Measurements from ENCODE around the gene KCNQ2.

Gene KCNQ2

DNA sequence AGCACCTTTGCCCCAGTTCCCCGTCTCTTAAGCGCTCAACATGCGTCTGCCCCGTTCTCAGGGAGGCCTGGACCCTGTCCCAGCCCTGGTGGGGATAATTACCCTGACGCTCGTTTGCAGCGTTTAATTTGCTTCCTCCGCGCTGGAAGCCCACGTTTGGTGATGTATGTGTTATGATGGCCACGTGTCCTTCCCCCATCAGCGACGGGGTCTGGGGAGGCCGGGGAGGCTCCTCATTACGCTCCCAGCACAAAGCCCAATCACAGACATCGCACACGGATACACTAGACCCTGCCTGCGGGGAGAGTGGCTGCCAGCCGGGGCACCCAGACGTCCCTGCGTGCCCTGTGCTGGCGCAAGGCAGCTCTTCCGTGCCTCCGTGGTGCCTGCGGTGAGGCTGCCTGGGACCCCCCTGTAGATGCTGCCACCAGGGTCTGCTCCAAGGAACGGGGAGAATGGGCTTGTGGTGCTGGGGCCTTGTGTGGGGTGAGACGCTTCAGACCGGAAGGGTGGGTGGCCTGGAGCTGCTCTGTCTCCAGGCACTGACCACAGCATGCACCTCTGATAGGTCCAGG, 101.1 kb downstream of the KCNQ2 start:
- DNase-seq (ENCODE audit: low spot score) (no peak), FAIRE-seq (no peak)

DNA sequence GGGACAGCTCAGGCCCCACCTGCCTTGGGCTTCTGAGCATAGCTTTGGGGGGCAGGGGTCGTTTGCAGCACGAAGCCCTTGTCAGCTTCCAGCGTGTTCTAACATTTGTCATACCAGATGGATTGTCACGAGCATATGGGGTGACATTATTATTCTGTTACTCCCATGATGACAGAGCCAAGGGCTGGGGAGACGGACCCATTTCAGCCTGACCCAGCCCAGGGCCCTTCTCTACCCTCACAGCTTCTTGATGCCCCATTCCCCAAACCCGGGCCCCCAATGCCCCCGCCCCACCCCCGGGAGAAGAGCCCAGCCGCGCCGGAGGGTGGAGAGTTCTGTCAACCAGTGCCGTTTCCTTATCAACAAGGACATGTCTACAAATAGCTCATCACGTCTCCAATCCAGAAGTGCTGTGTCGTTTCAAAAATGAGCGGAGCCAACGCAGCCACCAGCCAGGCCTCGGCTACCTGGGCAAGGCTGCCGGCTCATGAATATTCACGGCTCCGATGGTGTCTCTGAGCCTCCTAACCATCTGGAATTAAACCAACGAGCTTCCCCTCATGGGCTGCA, 101.8 kb downstream of the KCNQ2 start:
- DNase-seq (ENCODE audit: low spot score) (no peak), FAIRE-seq (no peak)

DNA sequence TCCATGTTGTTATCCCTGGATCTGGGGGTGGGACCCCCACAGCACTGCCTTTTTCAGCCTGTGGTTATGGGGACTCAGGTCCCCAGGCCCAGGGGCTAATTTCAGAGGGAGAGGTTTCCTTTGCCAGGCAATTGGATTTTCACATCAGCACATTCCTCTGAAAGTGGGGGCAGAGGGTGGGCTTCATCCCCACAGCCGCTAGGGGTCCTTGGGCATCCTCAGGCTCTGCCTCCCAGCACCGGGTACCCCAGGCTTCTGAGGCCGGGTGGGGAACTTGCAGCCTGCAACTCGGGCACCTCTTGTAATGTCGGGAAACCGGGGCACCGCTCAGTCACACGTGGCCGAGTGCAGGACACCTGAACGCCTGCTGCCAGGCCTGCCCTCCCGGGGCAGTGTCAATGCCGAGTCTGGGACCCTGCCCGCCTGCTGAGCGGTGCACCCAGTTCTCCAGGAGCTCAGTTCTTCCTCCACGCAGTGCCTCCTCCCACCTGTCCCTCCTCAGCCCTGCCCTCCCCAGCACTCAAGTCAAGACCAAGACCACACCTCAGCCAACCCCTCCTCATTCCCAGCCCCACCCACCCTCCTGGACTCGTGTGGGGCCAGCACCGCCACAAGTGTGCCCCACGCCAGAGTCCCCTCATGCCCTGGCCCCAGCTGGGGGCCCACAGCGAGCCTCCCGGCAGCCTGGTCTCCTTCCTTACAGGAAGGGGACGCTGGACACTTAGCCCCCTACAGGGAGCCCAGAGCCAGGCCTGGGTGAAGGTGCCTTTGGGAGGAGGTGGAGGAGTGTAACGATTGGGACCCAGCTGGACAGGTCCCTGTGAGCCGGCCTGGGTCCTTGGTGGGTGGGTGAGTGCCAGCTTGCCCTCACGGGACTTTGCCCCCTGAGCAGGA, 102.5 kb downstream of the KCNQ2 start:
- DNase-seq (ENCODE audit: low spot score) = no peak
- no peak for FAIRE-seq

DNA sequence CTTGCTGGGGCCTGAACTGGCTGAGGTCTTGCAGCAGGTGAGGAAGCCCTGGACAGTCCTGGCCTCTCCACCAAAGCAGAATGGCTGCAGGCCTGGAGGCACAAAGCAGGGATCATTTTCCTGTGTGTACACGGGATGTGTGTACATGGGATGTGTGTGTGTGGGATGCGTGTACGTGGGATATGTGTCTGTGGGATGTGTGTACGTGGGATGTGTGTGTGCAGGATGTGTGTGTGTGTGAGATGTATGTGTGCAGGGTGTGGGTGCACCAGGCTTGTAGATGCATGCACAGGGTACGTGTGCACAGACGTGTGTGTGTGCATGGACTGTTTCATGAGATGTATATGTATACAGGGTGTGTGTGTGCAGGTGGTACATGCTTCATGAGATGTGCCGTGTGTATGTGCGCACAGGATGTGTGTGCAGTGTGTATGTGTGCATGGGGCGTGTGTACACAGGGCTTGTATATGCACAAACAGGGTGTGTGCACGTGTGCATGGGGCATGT, 103.4 kb downstream of the KCNQ2 start:
- DNase-seq (ENCODE audit: low spot score) = no peak
- no peak for FAIRE-seq

DNA sequence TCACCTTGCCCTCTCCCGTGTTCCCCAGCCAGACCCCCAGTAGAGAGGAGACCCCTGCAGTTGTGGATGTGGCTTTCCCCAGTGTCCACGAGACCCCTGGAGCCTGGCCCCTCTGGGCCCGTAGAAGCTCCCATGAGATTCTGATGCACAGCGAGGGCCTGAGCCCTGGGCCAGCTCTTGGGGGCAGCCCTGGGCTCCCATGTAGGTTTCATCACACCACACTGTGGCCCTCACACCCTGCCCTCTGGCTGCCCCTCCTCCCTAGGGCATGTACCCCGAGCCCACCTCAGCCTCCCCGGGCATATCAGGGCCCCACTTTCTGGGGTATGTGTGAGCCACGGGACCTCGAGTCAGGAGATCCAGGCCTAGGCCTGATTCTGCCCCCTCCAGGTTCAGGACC, 104.3 kb downstream of the KCNQ2 start:
- no peak for FAIRE-seq

DNA sequence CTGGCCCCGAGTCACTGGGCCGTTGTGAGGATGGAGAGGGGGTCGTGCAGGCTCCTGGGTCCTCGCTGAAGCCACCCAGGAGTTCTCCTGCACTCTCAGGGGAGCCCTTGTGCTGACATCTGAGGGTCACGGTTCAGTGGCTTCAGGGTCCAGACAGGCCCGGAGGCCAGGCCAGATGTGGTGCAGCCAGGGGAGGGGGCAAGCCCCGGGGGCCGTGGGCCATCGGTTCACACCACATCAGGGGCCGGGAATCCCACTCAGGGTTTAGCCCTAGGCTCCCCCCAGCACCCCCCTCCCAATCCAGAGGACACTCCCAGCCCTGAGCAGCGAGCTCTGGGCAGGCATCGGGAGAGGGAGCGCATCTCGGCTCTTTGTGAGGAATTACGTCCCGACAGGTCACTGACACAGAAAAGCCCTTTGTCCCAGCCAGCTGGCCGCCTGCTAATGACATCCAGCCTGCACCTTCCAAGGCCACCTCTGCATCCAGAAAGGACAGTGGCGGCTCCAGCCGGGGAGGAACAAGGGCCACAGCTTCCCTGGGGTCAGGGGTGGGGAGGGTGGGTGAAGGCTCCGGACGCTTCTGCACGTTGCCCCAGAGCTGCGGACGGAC, 104.9 kb downstream of the KCNQ2 start:
- FAIRE-seq = no peak
- no peak for DNase-seq (ENCODE audit: low spot score)

More for the DNA sequence above, 104.3 kb downstream of the KCNQ2 start:
- DNase-seq (ENCODE audit: low spot score) = no peak

DNA sequence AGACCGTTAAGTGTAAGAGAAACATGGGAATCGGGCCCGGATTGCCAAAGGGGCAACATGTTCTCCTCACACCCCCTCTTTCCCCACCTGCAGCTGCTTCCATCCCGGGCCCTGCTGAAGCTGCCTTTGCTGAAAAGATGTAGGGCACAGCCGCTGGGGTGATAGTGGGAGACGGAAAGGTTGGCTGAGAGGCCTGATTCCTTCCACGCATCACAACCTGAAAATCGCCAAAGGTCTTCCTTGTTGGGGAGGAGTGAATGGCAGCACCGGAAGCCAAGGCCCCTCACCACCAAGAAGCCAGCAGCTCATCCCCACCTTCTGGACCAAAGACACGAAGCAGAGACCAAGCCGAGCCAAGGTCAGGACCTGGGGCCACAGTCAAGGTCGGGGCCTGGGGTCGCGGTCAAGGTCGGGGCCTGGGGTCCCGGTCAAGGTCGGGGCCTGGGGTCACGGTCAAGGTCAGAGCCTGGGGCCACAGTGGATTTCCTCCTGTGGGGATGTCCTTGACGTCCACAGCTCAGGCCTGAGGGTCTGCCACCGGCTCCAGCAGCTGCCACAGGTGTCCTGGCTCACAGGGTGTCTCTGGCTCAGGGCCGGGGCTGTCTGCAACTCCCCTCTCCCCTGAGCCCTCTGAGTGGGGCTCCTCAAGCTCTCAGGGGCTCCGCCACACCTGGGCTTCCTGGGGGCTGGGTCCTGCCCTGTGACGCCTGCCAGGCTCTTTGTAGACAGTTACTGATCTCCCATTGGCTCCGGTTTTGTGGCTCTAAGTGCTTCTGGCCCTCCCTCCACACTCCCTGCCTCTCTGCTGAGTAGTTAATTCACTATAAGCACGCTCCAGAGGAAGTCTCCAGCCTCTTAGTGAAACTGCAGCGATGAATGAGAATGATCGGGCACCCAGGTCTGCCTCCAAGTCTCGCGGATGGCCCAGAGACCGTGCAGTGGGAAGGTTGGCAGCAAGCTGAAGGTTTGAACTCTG, 105.8 kb downstream of the KCNQ2 start:
- no peak for FAIRE-seq
- DNase-seq (ENCODE audit: low spot score) = no peak

DNA sequence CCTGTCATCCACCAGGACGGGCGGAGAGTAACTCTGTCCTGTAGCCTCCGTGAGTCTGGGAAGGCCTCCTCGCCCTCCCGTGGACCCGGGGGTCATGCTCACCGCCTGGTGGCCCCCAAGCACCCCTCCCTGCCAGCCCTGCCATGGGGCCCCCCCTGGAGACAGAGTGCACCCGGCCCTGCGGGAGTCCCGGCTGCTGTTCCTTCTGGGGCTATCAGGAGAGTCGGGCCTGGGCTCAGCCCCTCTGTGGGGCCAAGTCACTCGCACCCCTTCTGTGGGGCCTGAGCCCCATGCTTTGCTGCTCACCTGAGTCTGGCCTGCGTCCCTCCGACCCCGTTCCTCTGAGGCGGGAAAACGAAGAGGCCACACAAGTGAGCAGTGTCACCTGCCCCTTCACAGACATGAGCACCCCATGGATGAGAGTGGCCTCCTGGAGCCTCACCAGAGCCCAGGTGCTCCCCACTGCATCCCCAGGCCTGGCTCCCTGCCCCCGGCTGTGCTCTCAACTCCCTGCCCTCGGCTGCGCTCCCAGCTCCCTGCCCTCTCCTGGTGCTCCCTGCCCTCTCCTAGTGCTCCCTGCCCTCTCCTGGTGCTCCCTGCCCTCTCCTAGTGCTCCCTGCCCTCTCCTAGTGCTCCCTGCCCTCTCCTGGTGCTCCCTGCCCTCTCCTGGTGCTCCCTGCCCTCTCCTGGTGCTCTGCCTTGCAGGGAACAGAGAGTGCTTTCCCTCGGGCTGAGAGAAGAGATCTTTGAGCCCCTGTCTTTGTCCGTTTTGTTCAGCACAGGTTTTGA, 106.7 kb downstream of the KCNQ2 start:
- DNase-seq (ENCODE audit: low spot score) (no peak), FAIRE-seq (no peak)

DNA sequence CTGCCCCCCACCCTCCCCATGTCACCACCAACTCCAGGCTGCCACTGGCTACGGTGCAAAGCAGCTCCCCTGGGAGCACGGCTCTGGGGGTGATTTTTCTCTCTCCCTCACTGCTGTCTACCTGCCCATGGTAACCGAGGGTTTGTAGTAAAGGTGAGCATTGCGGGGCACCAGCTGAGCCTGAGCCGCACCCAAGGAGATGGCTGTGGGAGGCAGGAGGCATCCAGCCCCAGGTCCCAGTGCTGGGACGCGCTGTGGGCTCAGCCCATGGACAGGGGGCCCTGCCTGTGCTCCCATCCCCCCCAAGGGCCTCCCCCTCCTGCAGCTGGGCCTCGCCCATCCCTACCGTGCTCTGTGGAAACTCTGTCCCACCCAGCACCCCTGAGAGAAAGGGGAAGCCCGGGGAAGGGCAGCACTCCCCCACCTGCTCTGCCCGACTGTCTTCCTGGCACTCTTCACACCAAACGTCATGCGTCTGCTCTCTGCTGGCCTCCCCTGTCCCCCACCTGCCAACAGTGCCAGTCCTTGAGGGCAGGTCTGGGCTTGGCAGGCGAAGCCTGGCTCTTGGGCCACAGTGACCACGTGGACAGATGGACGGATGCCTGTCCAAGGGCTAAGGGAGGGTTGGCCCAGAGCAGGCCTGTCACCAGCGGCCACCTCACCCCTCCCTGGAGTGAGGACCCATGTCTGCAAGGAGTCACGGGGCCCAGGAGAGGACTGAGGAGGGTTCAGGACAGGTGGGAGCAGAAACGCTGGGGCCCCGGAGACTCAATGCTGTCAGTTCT, 107.5 kb downstream of the KCNQ2 start:
- DNase-seq (ENCODE audit: low spot score) (no peak), FAIRE-seq (no peak)

DNA sequence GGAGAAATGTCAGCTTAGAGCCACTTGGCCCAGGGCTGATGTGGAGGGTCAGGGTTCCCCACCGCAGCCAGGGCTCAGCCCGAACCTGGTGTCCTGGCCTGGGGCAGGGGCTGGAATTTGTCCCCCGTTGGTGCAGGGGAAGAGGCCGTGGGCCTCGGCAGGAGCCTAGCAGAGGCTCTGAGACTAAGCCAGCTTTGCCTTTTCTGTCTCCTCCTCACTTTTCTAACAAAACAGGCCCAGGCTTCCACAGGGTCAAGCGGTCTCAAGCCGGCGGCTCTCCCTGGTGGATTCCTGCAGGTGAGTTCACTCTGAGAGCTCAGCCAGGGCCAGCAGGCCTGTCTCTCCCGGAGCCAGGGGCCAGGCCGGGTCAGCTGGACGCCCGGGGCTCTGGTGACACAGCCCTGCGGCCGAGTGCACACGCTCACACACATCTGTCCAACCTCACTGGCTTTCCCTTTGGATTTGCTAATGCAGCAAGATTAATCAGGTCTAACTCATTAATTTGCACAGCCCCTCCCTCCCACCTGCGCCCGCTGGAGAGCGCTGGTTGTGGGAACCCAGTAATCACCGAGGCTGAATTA, 108.4 kb downstream of the KCNQ2 start:
- FAIRE-seq = no peak
- DNase-seq (ENCODE audit: low spot score) = no peak

DNA sequence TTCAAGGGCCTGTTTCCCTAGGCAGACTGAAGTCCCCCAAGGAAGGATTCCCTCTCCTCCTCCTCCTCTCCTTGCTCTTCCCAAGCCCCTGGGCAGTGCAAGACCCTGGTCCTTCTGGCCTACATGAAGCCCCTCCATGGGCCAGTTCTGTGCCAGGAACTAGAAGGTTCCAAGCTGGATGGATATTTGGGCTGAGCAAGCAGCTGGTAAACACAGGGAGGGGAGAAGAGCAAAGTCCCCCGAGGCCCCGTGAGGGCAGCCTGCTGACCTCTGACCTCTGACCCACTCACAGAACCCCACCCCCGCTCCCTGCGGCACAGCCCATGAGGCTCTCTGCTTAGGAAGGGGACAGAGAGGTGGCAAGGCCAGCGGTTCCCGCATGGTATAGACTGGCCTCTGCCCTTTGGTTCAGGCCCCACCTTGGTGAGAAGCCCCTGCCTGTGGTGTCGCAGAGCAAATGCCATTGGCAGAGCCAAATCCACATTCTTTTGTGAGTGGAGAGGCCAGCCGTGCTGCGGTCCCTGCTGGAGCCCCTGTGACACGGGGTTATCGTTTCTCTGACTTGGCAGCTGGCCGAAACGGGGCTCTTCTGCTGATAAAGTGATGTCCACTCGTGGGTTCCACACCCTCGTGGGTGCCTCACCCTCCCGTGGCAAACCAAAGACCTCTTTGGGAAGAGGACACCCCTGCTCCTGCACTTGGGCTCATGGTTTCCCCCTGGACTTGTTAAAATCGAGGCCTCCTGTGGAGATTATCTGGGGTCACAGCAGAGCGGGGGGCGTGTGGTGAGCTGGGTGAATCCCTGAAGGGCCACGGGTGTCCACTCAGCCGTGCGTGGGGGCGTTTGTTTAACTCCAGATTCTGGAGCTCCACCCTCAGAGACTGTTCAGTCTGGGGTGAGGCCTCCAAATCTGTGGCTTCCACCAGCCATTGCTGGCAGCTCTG, 109.2 kb downstream of the KCNQ2 start:
- no peak for FAIRE-seq
- no peak for DNase-seq (ENCODE audit: low spot score)

DNA sequence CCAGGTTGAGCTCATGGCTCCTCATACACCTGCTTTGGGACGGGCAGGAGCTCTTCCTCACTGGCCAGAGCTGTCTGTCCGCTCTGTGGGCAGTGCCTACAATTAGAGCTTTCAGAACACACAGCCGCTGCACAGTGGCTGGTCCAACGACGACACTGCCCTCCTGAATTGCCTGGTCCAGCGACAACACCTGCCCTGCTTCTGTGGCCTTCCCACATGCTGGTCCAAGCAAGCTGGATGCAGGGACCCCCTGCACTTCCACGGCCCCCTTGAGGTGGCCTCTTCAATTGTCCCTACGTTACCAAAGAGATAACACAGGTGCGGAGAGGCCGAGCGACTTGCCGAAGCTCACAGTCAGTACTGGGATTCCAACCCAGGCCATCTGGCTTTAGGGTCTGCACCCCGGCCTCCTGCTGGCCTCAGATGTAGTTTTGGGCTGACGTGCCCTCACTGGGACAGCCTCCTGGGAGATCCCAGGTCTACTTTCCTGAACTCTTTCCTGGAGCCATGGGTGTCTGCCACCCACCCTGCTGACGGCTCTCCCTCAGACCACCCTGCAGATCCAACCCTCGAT, 109.9 kb downstream of the KCNQ2 start:
- DNase-seq (ENCODE audit: low spot score) (no peak), FAIRE-seq (no peak)

DNA sequence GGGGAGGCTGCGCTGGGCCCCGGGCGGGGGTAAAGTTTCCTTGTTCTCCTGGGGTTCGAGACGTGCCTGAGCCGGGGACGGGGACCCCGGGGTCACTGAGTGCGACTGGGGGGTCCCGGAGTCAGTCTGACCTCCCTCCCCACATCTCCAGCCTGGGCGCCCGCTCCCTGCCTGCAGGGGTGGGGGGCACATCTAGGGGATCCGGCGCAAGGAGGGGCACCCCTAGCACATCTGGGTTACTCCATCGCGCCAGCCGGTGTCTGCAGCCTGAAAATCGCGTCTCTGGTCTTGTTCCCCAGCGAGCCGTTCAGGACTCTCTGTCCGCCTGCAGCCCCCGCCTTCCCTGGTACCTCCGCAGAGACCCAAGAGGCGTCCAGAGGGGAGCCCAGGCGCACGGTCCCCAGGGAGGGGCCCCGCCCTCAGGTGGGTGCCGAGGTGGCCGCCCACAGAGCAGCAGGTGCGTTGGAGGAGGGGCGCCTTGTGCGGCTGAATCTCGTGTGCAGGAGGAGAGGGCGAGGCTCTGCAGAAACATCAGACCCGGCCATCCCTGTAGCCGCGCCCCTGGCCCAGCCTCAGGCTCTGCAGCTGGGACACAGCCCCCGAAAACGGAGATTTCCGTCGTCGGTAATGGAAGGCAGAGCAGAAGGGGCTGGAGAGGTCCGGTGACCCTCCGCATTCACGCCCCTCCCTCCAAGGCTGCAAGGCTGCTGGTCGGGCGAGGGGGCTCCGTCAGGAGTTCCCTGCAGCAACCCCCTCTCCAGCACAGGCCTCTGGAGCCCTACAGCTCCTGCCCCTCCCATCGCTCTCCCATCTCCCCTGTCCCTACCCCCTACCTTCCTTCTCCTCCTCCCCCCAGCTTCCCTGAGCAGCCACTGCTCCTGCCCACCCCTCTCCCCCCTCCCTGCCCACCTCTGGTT, 110.7 kb downstream of the KCNQ2 start:
- FAIRE-seq (no peak), DNase-seq (ENCODE audit: low spot score) (no peak)

DNA sequence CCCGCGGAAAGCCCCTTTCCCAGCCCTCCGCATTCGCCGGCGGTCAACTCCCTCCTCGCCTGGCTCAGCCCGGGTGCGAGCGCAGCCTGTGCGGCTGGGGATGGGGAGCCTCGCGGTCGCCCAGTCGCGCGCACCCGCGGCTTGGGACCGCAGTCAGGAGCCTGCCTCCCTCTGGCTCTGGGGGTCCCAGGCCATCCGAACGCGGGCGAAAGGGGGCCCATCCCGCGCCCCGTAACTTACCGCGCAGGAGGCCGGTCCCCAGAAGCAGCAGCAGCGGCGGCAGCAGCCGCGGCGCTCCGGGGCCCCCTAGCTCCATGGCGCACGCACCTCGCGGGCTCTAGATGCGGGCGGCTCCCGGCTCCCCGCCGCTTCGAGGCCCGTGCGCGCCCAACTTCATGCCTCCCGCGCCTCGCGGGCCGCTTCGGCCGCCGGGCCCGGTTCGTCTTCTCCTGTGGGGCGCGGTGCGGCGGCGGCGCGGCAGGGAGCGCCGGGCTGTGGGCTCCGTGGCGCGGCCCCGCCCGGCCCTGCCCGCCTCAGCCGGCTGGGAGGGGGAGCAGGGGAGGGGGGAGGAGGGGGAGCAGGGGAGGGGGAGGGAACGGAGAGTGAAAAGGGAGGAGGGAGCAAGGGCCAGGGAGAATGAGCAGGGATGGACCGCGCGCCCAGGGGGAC, 111.5 kb downstream of the KCNQ2 start, which contains the start of gene CHRNA4:
Gene CHRNA4 (minus strand): TSS at position 500 of the 669 bp plus-strand sequence. CDS start 184 bp downstream, at position 316.
- DNase-seq (ENCODE audit: low spot score) = no peak
- no peak for FAIRE-seq

Measured in RCC 7860 (cell line).